Activated gamma-delta T cell treated with anti-CD3 and anti-CD28 coated beads, Interleukin-2, amount 50 U/mL, for 16 hours (primary cell): ENCODE measurements around the gene TTC27.
"Not testable (repeated sequence)": the region's sequence is repeated elsewhere in the genome, so short reads cannot be mapped to it uniquely, and the experiment has no call there.

Experiments used
- DNase-seq: peaks from one replicate; pipeline ENCODE4 v3.0.0-alpha.2; 2020; ENCODE audit warnings: low read depth

TTC27 gene

DNA sequence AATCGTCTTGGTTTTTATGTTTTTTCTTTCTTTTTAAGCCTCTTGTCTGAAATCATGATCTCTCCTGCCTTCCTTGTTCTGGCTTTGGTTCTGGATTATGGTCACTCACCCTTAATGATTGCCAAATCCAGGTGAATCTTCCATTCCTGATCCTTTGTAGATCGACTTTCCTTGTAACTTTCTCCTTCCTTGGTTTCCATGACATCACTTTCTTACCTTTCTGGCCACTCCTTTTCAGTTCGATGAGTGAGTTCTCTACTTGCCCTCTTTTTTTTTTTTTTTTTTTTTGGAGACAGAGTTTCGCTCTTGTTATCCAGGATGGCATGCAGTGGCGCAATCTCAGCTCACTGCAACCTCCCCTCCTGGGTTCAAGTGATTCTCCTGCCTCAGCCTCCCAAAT is 179.8 kb downstream of the TTC27 start:
- DNase-seq, result no peak

GRCh38 chr2:32810909-32811495 is 183.2 kb downstream of the TTC27 start:
- DNase-seq, result no peak

DNA sequence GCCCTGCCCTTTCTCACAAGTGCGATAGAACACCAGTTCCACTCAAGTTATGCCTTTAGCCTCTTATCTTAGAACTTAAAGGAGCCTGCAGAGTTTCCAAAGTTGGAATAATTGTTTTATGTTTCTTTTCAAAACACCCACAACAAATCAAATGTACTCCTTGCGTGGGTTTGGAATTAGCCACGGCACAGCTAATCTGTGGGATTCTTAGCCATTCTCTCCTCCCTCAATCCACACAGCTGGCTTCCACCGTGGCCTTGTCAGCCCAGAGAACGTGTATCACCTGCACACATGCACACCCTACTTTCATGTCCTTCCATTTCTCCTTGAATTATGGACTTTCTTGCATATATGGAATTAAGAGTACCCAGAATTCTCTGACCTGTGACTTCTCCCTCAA is 183.8 kb downstream of the TTC27 start:
- no peak for DNase-seq

DNA sequence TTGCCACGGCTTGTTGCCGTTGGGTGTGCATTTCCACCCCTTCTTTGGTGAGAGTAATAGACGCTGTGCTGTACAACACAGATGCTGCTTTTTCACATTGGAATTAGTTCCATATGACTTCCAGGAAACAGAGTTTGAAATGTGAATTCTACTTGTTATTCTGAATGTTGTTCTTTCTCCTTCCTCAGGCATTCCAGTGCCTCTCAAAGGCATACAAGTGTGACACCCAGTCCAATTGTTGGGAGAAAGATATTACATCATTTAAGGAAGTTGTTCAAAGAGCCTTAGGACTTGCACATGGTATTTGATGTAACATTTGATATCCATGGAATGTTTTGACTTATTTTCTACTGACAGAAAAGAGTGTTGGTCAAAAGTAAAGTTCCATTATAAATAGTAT is 184.5 kb downstream of the TTC27 start:
- DNase-seq, result no peak

- DNase-seq, result no peak
Observed at GRCh38 chr2:32820088-32820487, 192.2 kb downstream of the TTC27 start.

- DNase-seq, result no peak
Observed at GRCh38 chr2:32820701-32821100, 192.9 kb downstream of the TTC27 start.

GRCh38 chr2:32824070-32824809 is 196.4 kb downstream of the TTC27 start:
- DNase-seq, result no peak

DNA sequence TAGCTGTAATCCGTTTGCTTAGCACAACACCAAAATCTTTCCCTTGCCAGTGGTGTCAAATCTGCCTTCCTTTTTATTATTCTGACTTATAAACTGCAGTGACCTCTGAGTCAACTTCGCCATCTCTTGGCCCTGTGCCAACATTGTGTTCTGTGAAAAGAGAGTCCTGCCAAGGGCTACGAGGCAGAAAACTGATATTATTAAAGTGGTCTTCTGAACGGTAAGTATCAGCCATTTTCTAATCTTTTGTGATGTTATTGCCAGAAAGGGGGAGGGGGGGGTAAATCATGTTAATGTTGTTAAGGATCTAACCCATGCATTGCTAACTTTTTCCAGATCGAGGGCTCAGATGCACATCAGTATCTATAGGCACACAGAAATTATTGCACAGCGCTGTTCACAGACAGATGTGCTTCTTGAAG is 197.5 kb downstream of the TTC27 start:
- no peak for DNase-seq

DNA sequence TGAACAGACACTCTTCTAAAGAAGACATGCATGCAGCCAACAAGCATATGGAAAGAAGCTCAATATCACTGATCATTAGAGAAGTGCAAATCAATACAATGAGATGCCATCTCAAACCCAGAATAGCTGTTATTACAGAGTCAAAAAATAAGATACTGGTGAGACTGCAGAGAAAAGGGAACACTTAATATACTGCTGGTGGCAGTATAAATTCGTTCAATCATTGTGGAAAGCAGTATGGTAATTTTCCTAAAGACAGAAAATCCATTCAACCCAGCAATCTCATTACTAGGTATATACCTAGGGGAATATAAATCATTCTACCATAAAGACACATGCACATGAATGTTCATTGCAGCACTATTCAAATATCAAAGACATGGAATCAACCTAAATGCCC is 202.3 kb downstream of the TTC27 start:
- no peak for DNase-seq

DNA sequence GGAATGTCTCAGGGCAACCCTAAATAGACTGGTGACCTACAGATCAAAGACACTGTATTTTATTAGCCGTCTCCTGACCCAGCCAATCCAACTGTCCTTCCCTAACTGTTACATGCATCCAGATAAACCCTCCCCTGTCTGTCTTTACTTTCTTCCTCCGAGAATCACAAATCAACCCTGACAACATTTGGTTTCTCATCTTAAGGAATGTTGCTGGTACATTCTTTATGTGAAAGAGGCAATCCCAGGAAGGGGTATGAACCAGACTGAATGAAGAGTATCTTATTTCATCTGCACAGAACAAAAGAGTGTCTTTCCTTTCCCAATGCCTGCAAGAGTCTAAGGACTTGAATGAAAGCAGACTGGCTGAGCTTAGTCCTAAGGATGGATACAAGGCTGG is 205.0 kb downstream of the TTC27 start:
- DNase-seq, result no peak

DNA sequence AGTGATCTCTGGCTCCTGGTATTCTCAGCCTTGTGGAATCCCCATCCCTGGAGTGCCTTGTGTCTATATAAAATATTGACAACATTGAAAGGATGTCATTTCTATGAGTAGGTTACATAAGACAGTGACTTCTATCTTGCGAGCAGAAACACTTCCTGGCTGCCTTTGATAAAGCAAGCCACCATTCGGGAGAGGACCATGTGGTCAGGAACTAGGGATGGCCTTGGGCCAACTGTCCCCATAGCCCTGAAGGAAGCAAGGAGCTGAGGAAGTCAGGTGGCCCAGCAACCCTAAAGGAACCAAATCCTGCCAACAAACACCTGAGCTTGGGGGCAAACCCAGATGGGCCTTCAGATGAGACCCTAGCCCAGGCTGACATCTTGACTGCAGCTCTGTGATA is 205.9 kb downstream of the TTC27 start:
- DNase-seq, result no peak

DNA sequence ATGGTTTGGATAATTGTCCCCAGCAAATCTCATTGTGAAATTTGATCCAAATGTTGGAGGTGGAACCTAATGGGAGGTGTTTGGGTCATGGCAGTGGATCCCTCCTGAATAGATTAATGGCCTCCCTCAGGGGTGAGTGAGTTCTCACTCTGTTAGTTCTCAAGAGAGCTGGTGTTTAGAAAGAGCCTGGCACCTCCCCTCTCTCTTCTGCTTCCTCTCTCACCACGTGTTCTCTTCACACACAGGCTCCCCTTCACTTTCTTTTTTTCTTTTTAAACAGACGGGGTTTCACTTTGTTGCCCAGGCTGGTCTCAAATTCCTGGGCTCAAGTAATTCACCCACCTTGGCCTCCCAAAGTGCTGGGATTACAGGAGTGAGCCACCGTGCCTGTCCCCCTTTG is 207.3 kb downstream of the TTC27 start:
- no peak for DNase-seq

GRCh38 chr2:32836933-32837332 is 209.1 kb downstream of the TTC27 start:
- DNase-seq, result no peak

DNA sequence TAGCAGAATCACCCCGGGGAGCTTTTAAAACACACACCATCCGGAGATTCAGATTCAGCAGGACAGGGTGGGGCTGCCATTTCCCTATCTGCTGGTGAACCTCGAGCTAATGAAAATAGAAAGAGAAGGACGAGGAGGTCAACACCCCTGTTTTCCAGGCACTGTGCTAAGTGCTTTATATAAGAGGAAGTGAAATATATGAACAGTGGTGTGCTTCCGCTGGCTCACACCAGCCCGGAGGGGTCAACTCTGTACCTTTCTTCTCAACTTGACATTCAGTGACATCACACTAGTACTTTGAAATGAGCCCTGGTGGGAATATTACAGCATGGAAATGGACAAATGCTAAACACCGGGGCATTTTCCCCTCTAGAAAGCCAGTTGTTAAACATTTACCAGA is 210.6 kb downstream of the TTC27 start:
- no peak for DNase-seq

DNA sequence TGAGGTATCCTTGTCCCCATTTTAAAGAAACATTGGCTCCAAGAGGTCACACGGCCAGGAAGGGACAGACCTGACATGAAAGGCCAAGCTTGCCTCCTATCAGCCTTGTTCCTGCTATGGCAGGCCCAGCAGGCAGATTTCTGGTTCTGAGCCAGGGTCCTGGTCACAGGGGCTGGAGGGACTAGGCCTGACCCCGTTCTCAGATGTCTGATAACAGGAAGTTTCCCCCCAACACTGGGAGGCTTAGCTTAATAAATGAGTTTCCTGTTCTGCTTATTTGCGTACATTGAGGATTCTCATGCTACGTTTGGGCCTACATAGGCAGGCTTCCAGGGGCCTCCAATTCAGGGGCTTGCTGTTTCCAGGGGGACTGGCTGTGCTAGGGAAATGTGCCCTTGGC is 211.1 kb downstream of the TTC27 start:
- no peak for DNase-seq

DNA sequence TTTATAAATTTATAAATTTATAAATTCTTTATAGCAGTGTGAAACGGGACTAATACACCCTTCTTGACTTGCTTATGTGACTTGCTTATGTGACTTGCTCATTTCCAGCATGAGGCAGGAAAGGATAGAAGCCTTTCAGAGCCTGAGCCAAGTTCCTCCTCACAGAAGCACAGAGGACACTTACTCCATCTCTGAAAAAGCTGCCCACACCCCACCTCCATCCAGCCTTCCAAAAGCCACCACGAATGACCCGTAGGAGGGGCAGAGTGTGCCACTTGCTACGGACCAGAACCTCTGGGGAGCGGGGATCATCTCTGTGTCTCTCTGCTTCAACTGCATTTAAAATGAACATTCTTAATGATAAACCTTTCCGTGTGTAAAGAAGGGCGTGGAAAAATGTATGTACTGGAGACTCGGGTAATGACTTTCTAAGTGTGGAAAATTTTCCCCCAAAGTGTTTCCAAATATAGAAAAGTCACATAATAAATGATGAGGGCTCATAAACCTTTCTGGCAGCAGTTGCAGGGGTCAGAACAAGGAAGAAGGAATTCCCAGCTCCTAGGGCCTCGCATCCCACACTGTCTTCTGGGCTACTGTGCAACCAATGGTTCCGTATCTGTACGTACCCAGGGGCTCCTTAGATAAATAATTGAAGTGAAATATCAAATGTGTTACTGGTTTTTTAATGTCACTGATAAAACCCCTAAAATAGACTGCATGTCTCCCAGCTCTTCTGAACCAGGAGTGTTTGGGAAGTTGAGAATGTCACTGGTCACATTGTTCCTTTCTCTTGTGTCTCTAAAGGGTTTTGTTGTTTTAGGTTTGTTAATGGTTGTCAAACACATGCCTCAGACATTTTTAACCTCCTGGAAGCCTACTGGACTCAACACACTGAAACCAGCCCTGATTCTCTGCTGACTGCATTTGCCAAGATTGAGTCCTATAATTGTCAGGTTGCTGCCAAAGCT is 214.4 kb downstream of the TTC27 start:
- DNase-seq, result no peak

DNA sequence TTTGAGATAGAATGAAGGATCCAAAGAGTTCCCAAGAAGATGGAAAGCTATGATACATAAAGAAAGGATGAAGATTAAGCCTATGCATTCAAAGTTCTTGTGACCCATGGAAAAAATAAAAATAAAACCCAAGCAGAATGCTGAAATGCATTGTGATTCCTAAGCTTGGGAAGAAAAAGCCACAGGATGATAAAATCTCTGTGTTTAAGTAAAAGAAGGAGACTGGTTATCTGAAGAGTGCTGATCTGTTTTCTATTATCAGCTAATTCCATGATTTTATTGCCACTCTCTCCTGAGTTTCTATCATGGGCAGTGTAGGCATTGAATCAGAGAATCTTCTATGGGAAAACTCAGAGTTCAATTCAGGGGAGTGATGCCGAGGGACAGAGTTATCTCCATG is 215.8 kb downstream of the TTC27 start:
- no peak for DNase-seq

DNA sequence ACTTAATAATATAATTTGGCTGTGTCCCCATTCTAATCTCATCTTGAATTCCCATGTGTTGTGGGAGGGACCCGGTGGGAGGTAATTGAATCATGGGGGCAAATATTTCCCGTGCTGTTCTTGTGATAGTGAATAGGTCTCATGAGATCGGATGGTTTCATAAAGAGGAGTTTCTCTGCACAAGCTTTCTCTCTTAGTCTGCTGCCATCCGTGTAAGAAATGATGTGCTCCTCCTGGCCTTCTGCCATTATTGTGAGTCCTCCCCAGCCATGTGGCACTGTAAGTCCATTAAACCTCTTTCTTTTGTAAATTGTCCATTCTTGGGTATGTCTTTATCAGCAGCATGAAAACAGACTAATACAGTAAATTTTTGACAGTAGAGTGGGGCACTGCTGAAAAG is 216.4 kb downstream of the TTC27 start:
- no peak for DNase-seq

DNA sequence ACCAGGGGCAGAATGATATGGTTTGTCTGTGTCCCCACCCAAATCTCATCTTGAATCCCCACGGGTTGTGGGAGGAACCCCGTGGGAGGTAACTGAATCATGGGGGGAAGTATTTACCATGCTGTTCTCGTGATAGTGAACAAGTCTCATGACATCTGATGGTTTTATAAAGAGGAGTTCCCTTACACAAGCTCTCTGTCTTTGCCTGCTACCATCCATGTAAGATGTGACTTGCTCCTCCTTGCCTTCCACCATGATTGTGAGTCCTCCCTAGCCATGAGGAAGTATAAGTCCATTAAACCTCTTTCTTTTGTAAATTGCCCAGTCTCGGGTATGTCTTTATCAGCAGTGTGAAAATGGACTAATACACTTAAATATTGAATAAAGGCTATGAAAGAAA is 218.4 kb downstream of the TTC27 start:
- not testable (repeated sequence) for DNase-seq

- no peak for DNase-seq
Observed at GRCh38 chr2:32847734-32848133, 219.9 kb downstream of the TTC27 start.

GRCh38 chr2:32849456-32850194 is 221.8 kb downstream of the TTC27 start:
- DNase-seq, result no peak

- no peak for DNase-seq
Observed at GRCh38 chr2:32851777-32852439, 224.1 kb downstream of the TTC27 start.
